KMS-11 (cell line): Measurements from ENCODE around the gene NEB.

ENCODE experiments used
- H2AFZ ChIP-seq: fragments of 200-600 bp; sonication (generic); 2 replicates; pipeline ENCODE4 v1.6.1; 2016; ENCODE audit warnings: antibody characterized with exemption, mixed run types, low read depth
- H3K27ac ChIP-seq: fragments of 200-600 bp; sonication (generic); 2 replicates; pipeline ENCODE4 v1.6.1; 2016; ENCODE audit warnings: mild to moderate bottlenecking, mixed run types
- H3K27me3 ChIP-seq: fragments of 200-600 bp; sonication (generic); 2 replicates; pipeline ENCODE4 v1.6.1; 2017; ENCODE audit warnings: mild to moderate bottlenecking, low read depth, mixed run types, moderate library complexity; ENCODE audit not compliant: insufficient read depth
- H3K36me3 ChIP-seq: fragments of 200-600 bp; sonication (generic); 2 replicates; pipeline ENCODE4 v1.6.1; 2017; ENCODE audit warnings: mild to moderate bottlenecking, mixed run types; ENCODE audit not compliant: insufficient read depth
- H3K4me1 ChIP-seq: fragments of 200-600 bp; sonication (generic); 2 replicates; pipeline ENCODE4 v1.6.1; 2016; ENCODE audit warnings: mild to moderate bottlenecking, low read depth, mixed run types; ENCODE audit not compliant: poor library complexity, severe bottlenecking
- H3K4me2 ChIP-seq: fragments of 200-600 bp; sonication (generic); 2 replicates; pipeline ENCODE4 v1.7.0; 2016; ENCODE audit warnings: mild to moderate bottlenecking, mixed run types
- H3K4me3 ChIP-seq: fragments of 200-600 bp; sonication (generic); IDR thresholded peaks from 2 replicates; pipeline ENCODE4 v1.6.1; 2017; ENCODE audit warnings: low read depth, low read length, mixed read lengths; ENCODE audit not compliant: insufficient read depth
- H3K79me2 ChIP-seq: fragments of 200-600 bp; sonication (generic); 2 replicates; pipeline ENCODE4 v1.6.1; 2016; ENCODE audit warnings: low read depth, mixed run types; ENCODE audit not compliant: insufficient read depth
- H3K9ac ChIP-seq: fragments of 200-600 bp; sonication (generic); 2 replicates; pipeline ENCODE4 v1.6.1; 2016; ENCODE audit warnings: mild to moderate bottlenecking, mixed run types
- H4K20me1 ChIP-seq: fragments of 200-600 bp; sonication (generic); 2 replicates; pipeline ENCODE4 v1.6.1; 2016; ENCODE audit warnings: mild to moderate bottlenecking, mixed run types; ENCODE audit not compliant: insufficient read depth
- TF ChIP-seq, protein P1 (sequence below): fragments of 200-600 bp; sonication (generic); conservative IDR thresholded peaks from 2 replicates; pipeline ENCODE4 v1.6.1; 2017; ENCODE audit warnings: low read depth, mild to moderate bottlenecking, antibody characterized with exemption, low read length, moderate library complexity, mixed read lengths

The NEB gene

GRCh38 chr2:151760139-151760650 lies 25.9 kb upstream of the NEB start:
- H3K9ac ChIP-seq, result no peak overlapping the region
- H2AFZ ChIP-seq, result no peak overlapping the region
- H3K4me1 ChIP-seq, result no peaks in the 10 kb centered on the region
- H4K20me1 ChIP-seq, result no peaks in the 10 kb centered on the region
- TF ChIP-seq, protein P1, sequence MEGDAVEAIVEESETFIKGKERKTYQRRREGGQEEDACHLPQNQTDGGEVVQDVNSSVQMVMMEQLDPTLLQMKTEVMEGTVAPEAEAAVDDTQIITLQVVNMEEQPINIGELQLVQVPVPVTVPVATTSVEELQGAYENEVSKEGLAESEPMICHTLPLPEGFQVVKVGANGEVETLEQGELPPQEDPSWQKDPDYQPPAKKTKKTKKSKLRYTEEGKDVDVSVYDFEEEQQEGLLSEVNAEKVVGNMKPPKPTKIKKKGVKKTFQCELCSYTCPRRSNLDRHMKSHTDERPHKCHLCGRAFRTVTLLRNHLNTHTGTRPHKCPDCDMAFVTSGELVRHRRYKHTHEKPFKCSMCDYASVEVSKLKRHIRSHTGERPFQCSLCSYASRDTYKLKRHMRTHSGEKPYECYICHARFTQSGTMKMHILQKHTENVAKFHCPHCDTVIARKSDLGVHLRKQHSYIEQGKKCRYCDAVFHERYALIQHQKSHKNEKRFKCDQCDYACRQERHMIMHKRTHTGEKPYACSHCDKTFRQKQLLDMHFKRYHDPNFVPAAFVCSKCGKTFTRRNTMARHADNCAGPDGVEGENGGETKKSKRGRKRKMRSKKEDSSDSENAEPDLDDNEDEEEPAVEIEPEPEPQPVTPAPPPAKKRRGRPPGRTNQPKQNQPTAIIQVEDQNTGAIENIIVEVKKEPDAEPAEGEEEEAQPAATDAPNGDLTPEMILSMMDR, result no peak
- H3K27ac ChIP-seq, result no peak overlapping the region
- H3K4me3 ChIP-seq, result no peak overlapping the region
- H3K79me2 ChIP-seq, result no peaks in the 10 kb centered on the region
- H3K4me2 ChIP-seq, result no peak overlapping the region
- H3K36me3 ChIP-seq, result no peaks in the 10 kb centered on the region
- H3K27me3 ChIP-seq, result no peaks in the 10 kb centered on the region

DNA sequence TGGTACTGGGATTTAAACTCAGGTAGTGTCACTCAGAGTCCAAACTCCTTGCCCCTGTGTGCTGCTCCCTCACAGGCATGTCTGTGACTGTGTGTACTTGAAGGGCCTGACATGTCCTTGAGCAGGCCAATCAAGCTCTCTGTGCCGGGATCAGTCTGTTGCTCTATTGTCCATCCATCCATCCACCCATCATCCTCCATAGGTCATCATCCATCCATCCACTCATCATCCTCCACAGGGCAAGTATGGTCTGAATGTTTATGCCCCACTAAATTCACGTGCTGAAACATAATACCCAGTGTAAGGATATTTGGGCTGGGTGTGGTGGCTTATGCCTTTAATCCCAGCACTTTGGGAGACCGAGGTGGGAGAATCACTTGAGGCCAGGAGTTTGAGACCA lies 24.5 kb upstream of the NEB start:
- TF ChIP-seq, protein P1, result no peak
- Histone ChIP-seq H3K4me3 (no peak overlapping the region), H3K4me1 (no peaks in the 10 kb centered on the region), H2AFZ (no peak overlapping the region), H3K79me2 (no peaks in the 10 kb centered on the region), H3K27ac (no peak overlapping the region), H3K36me3 (no peaks in the 10 kb centered on the region), H3K4me2 (no peak overlapping the region), H3K27me3 (no peaks in the 10 kb centered on the region), H4K20me1 (no peaks in the 10 kb centered on the region), H3K9ac (no peak overlapping the region)

- Histone ChIP-seq H3K4me2 (no peak overlapping the region), H3K79me2 (no peaks in the 10 kb centered on the region), H3K9ac (no peak overlapping the region), H3K36me3 (no peaks in the 10 kb centered on the region), H3K4me1 (no peaks in the 10 kb centered on the region), H3K4me3 (no peak overlapping the region), H3K27ac (no peak overlapping the region), H2AFZ (no peak overlapping the region), H4K20me1 (no peaks in the 10 kb centered on the region), H3K27me3 (no peaks in the 10 kb centered on the region)
- TF ChIP-seq, protein P1, result no peak
Measured at GRCh38 chr2:151757861-151758260, 23.6 kb upstream of the NEB start.

DNA sequence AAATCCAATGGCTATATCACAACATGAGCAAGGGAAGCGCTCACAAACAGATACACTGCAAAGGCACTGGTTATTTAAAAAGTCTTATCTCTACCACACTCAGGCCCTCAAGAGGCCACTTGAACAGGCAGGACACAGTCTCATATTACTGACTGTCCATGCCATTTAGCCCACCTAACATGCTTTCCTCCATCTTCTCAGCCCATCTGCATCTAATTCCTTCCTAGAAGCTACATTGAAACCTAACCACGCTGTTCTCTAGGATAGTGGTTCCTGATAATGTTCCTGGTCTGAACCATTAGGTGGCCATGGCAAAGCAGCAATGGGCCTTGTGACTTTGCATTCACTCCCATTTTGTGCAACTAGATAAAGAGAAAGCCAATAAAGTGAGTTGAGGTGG lies 22.5 kb upstream of the NEB start:
- Histone ChIP-seq H3K4me3 (no peak overlapping the region), H3K27ac (no peak overlapping the region), H3K4me1 (no peaks in the 10 kb centered on the region), H3K9ac (no peak overlapping the region), H3K36me3 (no peaks in the 10 kb centered on the region), H3K4me2 (no peak overlapping the region), H3K27me3 (no peaks in the 10 kb centered on the region), H4K20me1 (no peaks in the 10 kb centered on the region), H3K79me2 (no peaks in the 10 kb centered on the region), H2AFZ (no peak overlapping the region)
- TF ChIP-seq, protein P1, result no peak
